ENCODE measurements around the gene FBXL7. TPM values are rescaled to one million over a fixed set of nuclear protein-coding genes. Genes with fewer than 3 reads are reported as not detected.

Gene FBXL7
- polyA plus RNA-seq, 1 donor from 2014 or later: 0.24 TPM

- Histone ChIP-seq H3K36me3 (ENCODE audit: insufficient read depth, low read length) (no peaks in the 10 kb centered on the region), H3K4me3 (ENCODE audit: low read length) (no peak overlapping the region), H3F3A (ENCODE audit: insufficient read depth, low read length, poor library complexity, severe bottlenecking) (no peaks in the 10 kb centered on the region), H3K9me2 (ENCODE audit: insufficient read depth, low read length) (no peaks in the 10 kb centered on the region), H2AFZ (ENCODE audit: low read depth, low read length) (no peak overlapping the region), H3K9ac (ENCODE audit: low read length) (no peak overlapping the region), H3K79me2 (replicated peaks; ENCODE audit: insufficient read depth, low read length) (no peaks in the 10 kb centered on the region), H3K9me3 (ENCODE audit: low read length) (no peaks in the 10 kb centered on the region), H3K4me2 (ENCODE audit: low read length) (no peak overlapping the region), H3K27me3 (ENCODE audit: insufficient read depth, low read depth, low read length) (no peaks in the 10 kb centered on the region), H4K20me1 (ENCODE audit: insufficient read depth) (no peaks in the 10 kb centered on the region), H3K27ac (ENCODE audit: low read length) (no peak overlapping the region)
- TF ChIP-seq EZH2 (IDR thresholded peaks at IDR 0.05; ENCODE audit: borderline replicate concordance, insufficient read depth, low read length, poor library complexity, severe bottlenecking) (no peak), RAD21 (conservative IDR thresholded peaks at IDR 0.05) (no peak), CTCF (IDR thresholded peaks at IDR 0.05; ENCODE audit: poor library complexity, severe bottlenecking) (no peak), POLR2AphosphoS5 (IDR thresholded peaks at IDR 0.05) (no peak), SMC3 (conservative IDR thresholded peaks at IDR 0.05; ENCODE audit: poor library complexity) (no peak), TAF1 (IDR thresholded peaks at IDR 0.05; ENCODE audit: low read depth) (no peak), EP300 (conservative IDR thresholded peaks at IDR 0.05; ENCODE audit: poor library complexity, severe bottlenecking) (no peak), MXI1 (conservative IDR thresholded peaks at IDR 0.05; ENCODE audit: poor library complexity, severe bottlenecking) (no peak), REST (IDR thresholded peaks at IDR 0.05; ENCODE audit: borderline replicate concordance) (no peak)
Observed at GRCh38 chr5:15620501-15620900, 120.5 kb downstream of the FBXL7 start.

- Histone ChIP-seq H2AFZ (ENCODE audit: low read depth, low read length) (no peak overlapping the region), H3K9ac (ENCODE audit: low read length) (no peak overlapping the region), H3K79me2 (replicated peaks; ENCODE audit: insufficient read depth, low read length) (no peaks in the 10 kb centered on the region)
Observed at GRCh38 chr5:15621094-15621493, 121.1 kb downstream of the FBXL7 start.

More at GRCh38 chr5:15621094-15621493, 121.1 kb downstream of the FBXL7 start:
- Histone ChIP-seq H3K4me2 (ENCODE audit: low read length) (no peak overlapping the region), H3K9me3 (ENCODE audit: low read length) (no peaks in the 10 kb centered on the region), H3K27me3 (ENCODE audit: insufficient read depth, low read depth, low read length) (no peaks in the 10 kb centered on the region), H3K4me3 (ENCODE audit: low read length) (no peak overlapping the region), H3K36me3 (ENCODE audit: insufficient read depth, low read length) (no peaks in the 10 kb centered on the region), H3K27ac (ENCODE audit: low read length) (no peak overlapping the region), H4K20me1 (ENCODE audit: insufficient read depth) (no peaks in the 10 kb centered on the region), H3K9me2 (ENCODE audit: insufficient read depth, low read length) (no peaks in the 10 kb centered on the region), H3F3A (ENCODE audit: insufficient read depth, low read length, poor library complexity, severe bottlenecking) (no peaks in the 10 kb centered on the region)
- TF ChIP-seq RAD21 (conservative IDR thresholded peaks at IDR 0.05) (no peak), TAF1 (IDR thresholded peaks at IDR 0.05; ENCODE audit: low read depth) (no peak), REST (IDR thresholded peaks at IDR 0.05; ENCODE audit: borderline replicate concordance) (no peak), EP300 (conservative IDR thresholded peaks at IDR 0.05; ENCODE audit: poor library complexity, severe bottlenecking) (no peak), CTCF (IDR thresholded peaks at IDR 0.05; ENCODE audit: poor library complexity, severe bottlenecking) (no peak), POLR2AphosphoS5 (IDR thresholded peaks at IDR 0.05) (no peak), MXI1 (conservative IDR thresholded peaks at IDR 0.05; ENCODE audit: poor library complexity, severe bottlenecking) (no peak), SMC3 (conservative IDR thresholded peaks at IDR 0.05; ENCODE audit: poor library complexity) (no peak), EZH2 (IDR thresholded peaks at IDR 0.05; ENCODE audit: borderline replicate concordance, insufficient read depth, low read length, poor library complexity, severe bottlenecking) (no peak)
